Prostate gland (tissue), 2 donors: ENCODE data around the gene APLP2. TPM values are rescaled to one million over a fixed set of nuclear protein-coding genes. Genes with fewer than 3 reads are reported as not detected.

Experiments
- DNase-seq: peaks from one replicate; pipeline ENCODE4 v3.0.0-alpha.2; 2019; ENCODE audit warnings: low spot score
- H3K27ac ChIP-seq, 2 donors: fragments of 200-600 bp; sonication (generic); 2 replicates each; pipeline ENCODE4 v1.5.1; 2017 to 2019
- H3K27me3 ChIP-seq: fragments of 200-600 bp; sonication (generic); replicated peaks from 2 replicates; pipeline ENCODE4 v1.5.1; 2019; ENCODE audit not compliant: insufficient read depth
- H3K36me3 ChIP-seq, 2 donors: fragments of 200-600 bp; sonication (generic); 1 replicate in 1 of 2; 2 replicates in 1 of 2; pipeline versions ENCODE4 v1.5.1 to v1.8.1; 2017 to 2019
- H3K4me1 ChIP-seq: fragments of 200-600 bp; sonication (generic); replicated peaks from 2 replicates; pipeline ENCODE4 v1.5.1; 2019
- H3K4me3 ChIP-seq, 2 donors: fragments of 200-600 bp; sonication (generic); 2 replicates each; pipeline ENCODE4 v1.5.1; 2017 to 2019
- H3K9me3 ChIP-seq: fragments of 200-600 bp; sonication (generic); 2 replicates; pipeline ENCODE4 v1.5.1; 2017
- POLR2A ChIP-seq: fragments of 450-650 bp; IDR thresholded peaks from one replicate; pipeline ENCODE4 v1.6.1; 2016; ENCODE audit warnings: antibody characterized with exemption, mild to moderate bottlenecking
- POLR2AphosphoS5 ChIP-seq: sonication (generic); formaldehyde crosslinking; IDR thresholded peaks from one replicate; pipeline ENCODE4 v1.6.1; 2017; ENCODE audit warnings: antibody characterized with exemption
- WGBS: methylation state at CpG from one replicate; pipeline ENCODE4 v1.1.5; 2018; 5-methylcytosine and 5-hydroxymethylcytosine counted together
- intact Hi-C: fragments of 100-400 bp; cut with DNase I; formaldehyde crosslinking; loops from one replicate; pipeline ENCODE4 v1.14.2; 2022
- total RNA-seq, 2 donors: library from RNA; depleted of rRNA; stranded (reverse); fragments of >200 nt; gene quantifications; one replicate each; pipeline ENCODE4 v1.1.0, GENCODE V29; 2016
- TF ChIP-seq, protein P1 (sequence below), 4 experiments: fragments of 200-600 bp in 2 of 4; fragments of 450-650 bp in 2 of 4; sonication (generic) in 2 of 4; IDR thresholded peaks; 1 replicate in 3 of 4; 2 replicates in 1 of 4; pipeline ENCODE4 v1.5.1; 2016 to 2019; ENCODE audit warnings: antibody characterized with exemption in 4 of 4, mild to moderate bottlenecking in 2 of 4, moderate library complexity in 2 of 4

The APLP2 gene
- total RNA-seq, 2 donors from 2014 or later, result 222 to 434 TPM

DNA sequence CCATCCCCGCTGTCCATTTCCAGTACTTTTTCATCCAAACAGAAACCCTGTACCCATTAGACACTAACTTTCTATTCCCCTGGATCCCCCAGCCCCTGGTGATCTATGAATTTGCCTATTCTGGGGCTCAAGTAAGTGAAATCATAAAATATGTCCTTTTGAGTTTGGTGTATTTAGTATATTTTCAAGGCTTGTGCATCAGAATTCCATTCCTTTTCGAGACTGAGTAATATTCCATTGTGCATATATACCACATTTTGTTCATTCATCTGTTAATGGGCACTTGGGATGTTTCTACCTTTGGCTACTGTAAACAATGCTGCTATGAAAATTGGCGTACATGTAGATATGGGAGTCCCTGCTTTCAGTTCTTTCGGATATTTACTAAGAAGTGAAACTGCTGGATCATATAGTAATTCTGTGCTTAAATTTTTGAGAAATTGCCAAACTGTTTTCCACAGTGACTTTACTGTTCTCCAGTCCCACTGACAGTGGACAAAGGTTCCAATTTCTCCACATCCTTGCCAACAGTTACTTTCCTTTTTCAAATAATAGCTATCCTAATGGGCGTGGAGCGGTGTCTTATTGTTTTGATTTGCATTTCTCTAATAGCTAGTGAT lies 16.1 kb downstream of the APLP2 start:
- TF ChIP-seq, protein P1, sequence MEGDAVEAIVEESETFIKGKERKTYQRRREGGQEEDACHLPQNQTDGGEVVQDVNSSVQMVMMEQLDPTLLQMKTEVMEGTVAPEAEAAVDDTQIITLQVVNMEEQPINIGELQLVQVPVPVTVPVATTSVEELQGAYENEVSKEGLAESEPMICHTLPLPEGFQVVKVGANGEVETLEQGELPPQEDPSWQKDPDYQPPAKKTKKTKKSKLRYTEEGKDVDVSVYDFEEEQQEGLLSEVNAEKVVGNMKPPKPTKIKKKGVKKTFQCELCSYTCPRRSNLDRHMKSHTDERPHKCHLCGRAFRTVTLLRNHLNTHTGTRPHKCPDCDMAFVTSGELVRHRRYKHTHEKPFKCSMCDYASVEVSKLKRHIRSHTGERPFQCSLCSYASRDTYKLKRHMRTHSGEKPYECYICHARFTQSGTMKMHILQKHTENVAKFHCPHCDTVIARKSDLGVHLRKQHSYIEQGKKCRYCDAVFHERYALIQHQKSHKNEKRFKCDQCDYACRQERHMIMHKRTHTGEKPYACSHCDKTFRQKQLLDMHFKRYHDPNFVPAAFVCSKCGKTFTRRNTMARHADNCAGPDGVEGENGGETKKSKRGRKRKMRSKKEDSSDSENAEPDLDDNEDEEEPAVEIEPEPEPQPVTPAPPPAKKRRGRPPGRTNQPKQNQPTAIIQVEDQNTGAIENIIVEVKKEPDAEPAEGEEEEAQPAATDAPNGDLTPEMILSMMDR (IDR thresholded peaks at IDR 0.05), result no peak
- TF ChIP-seq POLR2A (no peak), POLR2AphosphoS5 (no peak)
- 94% methylated on average over 6 of the region's 6 CpGs for WGBS
- no peaks in the 10 kb centered on the region for H3K36me3 ChIP-seq
- H3K27ac ChIP-seq, result no peak overlapping the region
- H3K27me3 ChIP-seq, result no peaks in the 10 kb centered on the region
- H3K4me1 ChIP-seq, result no peaks in the 10 kb centered on the region
- intact Hi-C loops, result no loop called here
- no peak for DNase-seq
- H3K4me3 ChIP-seq, result no peak overlapping the region
- no peaks in the 10 kb centered on the region for H3K9me3 ChIP-seq

DNA sequence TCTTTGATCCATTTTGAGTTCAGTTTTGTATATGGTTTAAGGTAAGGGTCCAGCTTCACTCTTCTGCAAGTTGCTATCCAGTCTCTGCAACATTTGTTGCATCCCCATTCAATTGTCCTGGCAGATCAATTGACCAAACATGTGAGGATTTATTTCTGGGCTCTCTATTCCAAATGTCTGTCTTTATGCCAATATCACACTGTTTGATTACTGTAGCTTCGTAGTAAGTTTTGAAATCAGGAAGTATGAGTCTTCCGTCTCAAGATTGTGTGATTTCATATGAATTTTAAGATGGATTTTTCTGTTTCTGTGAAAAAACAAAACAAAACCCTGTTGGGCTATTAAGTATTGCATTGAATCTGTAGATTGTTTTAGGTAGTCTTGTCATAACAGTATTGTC lies 17.0 kb downstream of the APLP2 start:
- no peaks in the 10 kb centered on the region for H3K9me3 ChIP-seq
- no peak overlapping the region for H3K4me3 ChIP-seq
- H3K27me3 ChIP-seq, result no peaks in the 10 kb centered on the region
- H3K4me1 ChIP-seq, result no peaks in the 10 kb centered on the region
- TF ChIP-seq, protein P1 (IDR thresholded peaks at IDR 0.05), result no peak
- TF ChIP-seq POLR2A (no peak), POLR2AphosphoS5 (no peak)
- H3K36me3 ChIP-seq, result no peaks in the 10 kb centered on the region
- WGBS, result 87% methylated on average over 2 of the region's 2 CpGs
- no peak overlapping the region for H3K27ac ChIP-seq
- intact Hi-C loops, result no loop called here
- DNase-seq, result no peak

DNA sequence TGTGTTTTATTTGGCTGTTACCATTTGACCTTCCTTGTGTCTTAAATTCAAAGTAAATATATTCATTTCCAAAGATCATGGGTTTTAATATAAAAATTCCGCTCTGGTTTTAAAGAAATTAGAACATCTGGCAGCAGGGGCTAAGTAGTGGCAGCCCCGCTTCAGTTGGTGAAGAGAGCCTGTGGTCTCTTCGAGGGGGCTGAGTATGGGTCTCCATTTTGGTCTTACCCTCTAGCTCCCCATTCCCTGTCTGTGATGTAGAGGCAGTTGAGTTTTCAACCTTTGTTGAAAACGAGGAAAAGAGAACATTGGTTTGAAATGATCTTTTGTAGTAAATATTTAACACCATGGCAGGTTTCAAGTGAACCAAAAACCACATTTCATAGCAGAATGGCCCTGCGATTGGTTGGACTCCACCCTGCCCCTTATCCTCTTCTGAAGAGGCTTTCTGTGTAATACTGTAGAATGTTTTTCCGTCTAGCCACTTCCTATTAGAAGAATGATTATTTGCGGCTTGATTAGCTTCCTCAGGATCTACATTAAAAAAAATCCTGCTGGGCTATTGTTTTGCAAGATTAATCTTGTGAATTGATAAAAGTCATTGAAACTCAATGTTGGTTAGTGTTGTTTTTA lies 17.7 kb downstream of the APLP2 start:
- no peaks in the 10 kb centered on the region for H3K27me3 ChIP-seq
- H3K36me3 ChIP-seq, result no peaks in the 10 kb centered on the region
- no peak for DNase-seq
- no peak overlapping the region for H3K4me3 ChIP-seq
- intact Hi-C loops, result no loop called here
- TF ChIP-seq POLR2AphosphoS5, result no peak
- no peak for TF ChIP-seq POLR2A
- TF ChIP-seq, protein P1 (IDR thresholded peaks at IDR 0.05), result no peak
- H3K4me1 ChIP-seq, result no peaks in the 10 kb centered on the region
- 81% methylated on average over 7 of the region's 7 CpGs for WGBS
- H3K9me3 ChIP-seq, result no peaks in the 10 kb centered on the region
- H3K27ac ChIP-seq, result no peak overlapping the region

DNA sequence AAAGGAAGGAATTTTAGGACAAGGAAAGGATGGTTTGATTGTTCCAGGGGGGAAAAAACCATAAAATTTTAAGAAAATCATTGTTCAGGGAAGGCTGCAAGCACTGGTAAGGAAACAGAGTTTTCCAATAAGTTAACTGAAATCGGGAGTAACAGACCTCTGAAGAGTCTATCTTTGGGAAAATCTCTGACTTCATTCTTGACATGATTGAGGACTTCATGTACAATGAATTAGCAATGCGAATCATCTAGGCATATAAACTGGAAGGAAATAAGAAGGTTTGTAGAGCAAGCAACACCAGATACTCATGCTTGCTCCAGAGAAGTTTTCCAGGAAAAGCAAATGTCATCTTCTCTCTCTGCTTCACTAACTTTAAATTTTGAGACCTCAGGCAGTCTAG lies 18.5 kb downstream of the APLP2 start:
- H3K4me1 ChIP-seq, result no peaks in the 10 kb centered on the region
- H3K36me3 ChIP-seq, result no peaks in the 10 kb centered on the region
- TF ChIP-seq, protein P1 (IDR thresholded peaks at IDR 0.05), result no peak
- no peak for TF ChIP-seq POLR2A
- TF ChIP-seq POLR2AphosphoS5, result no peak
- no peak overlapping the region for H3K27ac ChIP-seq
- no peak overlapping the region for H3K4me3 ChIP-seq
- 56% methylated on average over 2 of the region's 2 CpGs for WGBS
- no peaks in the 10 kb centered on the region for H3K9me3 ChIP-seq
- no peak for DNase-seq
- intact Hi-C loops, result no loop called here
- no peaks in the 10 kb centered on the region for H3K27me3 ChIP-seq
